H1 (cell line): ENCODE data around the gene GPER1. TPM values are rescaled to one million over a fixed set of nuclear protein-coding genes. Genes with fewer than 3 reads are reported as not detected.

ENCODE experiments used
- CTCF ChIA-PET: fragments of 300-600 bp; sonication (Branson Sonifier 250); formaldehyde crosslinking; loops from one replicate; lab custom pipeline; 2021; ENCODE audit not compliant: partially characterized antibody; lab: Charles Lee
- POLR2A ChIA-PET: fragments of 300-600 bp; sonication (Branson Sonifier 250); formaldehyde crosslinking; loops from one replicate; lab custom pipeline; 2021; ENCODE audit warnings: inconsistent platforms; ENCODE audit not compliant: partially characterized antibody; lab: Charles Lee
- DNase-seq, 2 experiments: peaks; one replicate each; pipeline versions ENCODE4 v3.0.0 to v3.0.0-alpha.2; 2010 to 2022; ENCODE audit warnings: low spot score in 2 of 2, low read depth in 1 of 2, mixed read lengths in 1 of 2
- FAIRE-seq: peaks from 2 replicates; lab custom pipeline; 2011; peaks lifted over from hg19 to GRCh38; lab: Jason Lieb, UNC
- H2AFZ ChIP-seq: 2 replicates; pipeline ENCODE4 v1.8.1; 2012; ENCODE audit warnings: low read length, inconsistent platforms
- H2AK5ac ChIP-seq: 2 replicates; pipeline ENCODE4 v1.6.1; 2013; ENCODE audit warnings: low read depth, low read length
- H2BK120ac ChIP-seq: replicated peaks from 2 replicates; pipeline ENCODE3; 2013; ENCODE audit warnings: low read depth, low read length, inconsistent platforms
- H2BK12ac ChIP-seq: 2 replicates; pipeline ENCODE4 v1.6.1; 2013; ENCODE audit warnings: low read depth, low read length
- H2BK15ac ChIP-seq: 2 replicates; pipeline ENCODE4 v1.6.1; 2013; ENCODE audit warnings: low read length
- H2BK20ac ChIP-seq: 2 replicates; pipeline ENCODE4 v1.6.1; 2013; ENCODE audit warnings: low read length
- H2BK5ac ChIP-seq: 2 replicates; pipeline ENCODE4 v1.6.1; 2013; ENCODE audit warnings: low read depth, low read length
- H3K14ac ChIP-seq: 2 replicates; pipeline ENCODE4 v1.6.1; 2013; ENCODE audit warnings: inconsistent platforms; ENCODE audit not compliant: insufficient read length
- H3K18ac ChIP-seq: 2 replicates; pipeline ENCODE4 v1.6.1; 2013; ENCODE audit warnings: low read length; ENCODE audit errors: extremely low read depth
- H3K23ac ChIP-seq: 2 replicates; pipeline ENCODE4 v1.6.1; 2013; ENCODE audit warnings: inconsistent platforms; ENCODE audit not compliant: insufficient read length
- H3K23me2 ChIP-seq: 2 replicates; pipeline ENCODE4 v1.6.1; 2013; ENCODE audit warnings: low read depth, low read length
- H3K27ac ChIP-seq: 2 replicates; pipeline ENCODE4 v1.6.1; 2011; ENCODE audit warnings: low read depth, low read length, inconsistent platforms
- H3K27me3 ChIP-seq, 4 experiments: replicated peaks in 1 of 4; 1 replicate in 1 of 4; 2 replicates in 3 of 4; pipeline versions ENCODE4 v1.6.1 to v1.8.1; 2011 to 2013; ENCODE audit warnings: low read length in 3 of 4, mild to moderate bottlenecking in 3 of 4, inconsistent platforms in 2 of 4, mixed read lengths in 2 of 4, moderate library complexity in 1 of 4; ENCODE audit not compliant: control insufficient read depth in 3 of 4, insufficient read depth in 3 of 4; ENCODE audit errors: extremely low read depth in 1 of 4
- H3K36me3 ChIP-seq, 4 experiments: 2 replicates each; pipeline versions ENCODE4 v1.6.1 to v1.8.1; 2011 to 2013; ENCODE audit warnings: mild to moderate bottlenecking in 4 of 4, low read length in 3 of 4, moderate library complexity in 2 of 4, control low read depth in 1 of 4, inconsistent platforms in 1 of 4; ENCODE audit not compliant: insufficient read depth in 4 of 4, control insufficient read depth in 2 of 4
- H3K4ac ChIP-seq: replicated peaks from 2 replicates; pipeline ENCODE3; 2013; ENCODE audit warnings: low read length, low read depth, mixed read lengths, inconsistent platforms; ENCODE audit not compliant: insufficient read length
- H3K4me1 ChIP-seq, 4 experiments: replicated peaks in 1 of 4; 1 replicate in 1 of 4; 2 replicates in 3 of 4; pipeline versions ENCODE4 v1.6.1 to v1.8.1; 2011 to 2013; ENCODE audit warnings: low read length in 3 of 4, inconsistent platforms in 2 of 4, mixed read lengths in 1 of 4; ENCODE audit not compliant: insufficient read depth in 4 of 4, control insufficient read depth in 3 of 4
- H3K4me2 ChIP-seq, 2 experiments: 2 replicates each; pipeline versions ENCODE4 v1.6.1 to v1.8.1; 2011 to 2013; ENCODE audit warnings: low read depth in 2 of 2, low read length in 2 of 2, control low read depth in 1 of 2, inconsistent platforms in 1 of 2, mild to moderate bottlenecking in 1 of 2; ENCODE audit not compliant: insufficient read depth in 1 of 2
- H3K4me3 ChIP-seq, 4 experiments: fragments of 200-600, 300-600 bp in 1 of 4; sonication (generic), shearing (Covaris generic), sonication (Bioruptor Twin) in 1 of 4; 2 replicates each; pipeline versions ENCODE4 v1.5.1 to v1.8.1; 2011 to 2016; ENCODE audit warnings: low read length in 4 of 4, low read depth in 3 of 4, control low read depth in 2 of 4, inconsistent platforms in 2 of 4, mild to moderate bottlenecking in 2 of 4, mixed read lengths in 1 of 4, moderate library complexity in 1 of 4; ENCODE audit not compliant: insufficient read depth in 2 of 4; ENCODE audit errors: extremely low read depth in 1 of 4
- H3K56ac ChIP-seq: replicated peaks from 2 replicates; pipeline ENCODE3; 2013; ENCODE audit warnings: low read depth, mild to moderate bottlenecking, mixed read lengths, low read length, inconsistent platforms; ENCODE audit not compliant: insufficient read length
- H3K79me1 ChIP-seq: 2 replicates; pipeline ENCODE4 v1.6.1; 2013; ENCODE audit warnings: low read depth, low read length, control low read depth
- H3K79me2 ChIP-seq, 2 experiments: 2 replicates each; pipeline versions ENCODE4 v1.6.1 to v1.8.1; 2012 to 2013; ENCODE audit warnings: low read length in 2 of 2, mild to moderate bottlenecking in 2 of 2, inconsistent platforms in 1 of 2; ENCODE audit not compliant: insufficient read depth in 2 of 2, control insufficient read depth in 1 of 2
- H3K9ac ChIP-seq, 4 experiments: replicated peaks in 1 of 4; 1 replicate in 1 of 4; 2 replicates in 3 of 4; pipeline versions ENCODE4 v1.6.1 to v1.8.1; 2011 to 2013; ENCODE audit warnings: low read depth in 3 of 4, low read length in 3 of 4, control low read depth in 2 of 4, mild to moderate bottlenecking in 2 of 4, moderate library complexity in 2 of 4, inconsistent platforms in 1 of 4; ENCODE audit errors: extremely low read depth in 1 of 4
- H3K9me3 ChIP-seq, 2 experiments: 2 replicates each; pipeline versions ENCODE4 v1.6.1 to v1.8.1; 2012 to 2013; ENCODE audit warnings: mild to moderate bottlenecking in 2 of 2, moderate library complexity in 2 of 2, control low read depth in 1 of 2, inconsistent platforms in 1 of 2, low read depth in 1 of 2, low read length in 1 of 2, mixed read lengths in 1 of 2; ENCODE audit not compliant: insufficient read depth in 2 of 2
- H4K20me1 ChIP-seq, 2 experiments: replicated peaks in 1 of 2; 2 replicates each; pipeline versions ENCODE3 to v1.8.1; 2011 to 2013; ENCODE audit warnings: inconsistent platforms in 2 of 2, low read length in 2 of 2, mild to moderate bottlenecking in 1 of 2; ENCODE audit not compliant: insufficient read depth in 2 of 2, control insufficient read depth in 1 of 2
- H4K5ac ChIP-seq: 2 replicates; pipeline ENCODE4 v1.6.1; 2013; ENCODE audit warnings: low read length, low read depth, mixed read lengths, inconsistent platforms; ENCODE audit not compliant: insufficient read length
- H4K8ac ChIP-seq: 2 replicates; pipeline ENCODE4 v1.8.0; 2013; ENCODE audit warnings: mild to moderate bottlenecking, moderate library complexity, low read length, inconsistent platforms; ENCODE audit not compliant: insufficient read depth; ENCODE audit errors: extremely low read depth
- H4K91ac ChIP-seq: replicated peaks from 2 replicates; pipeline ENCODE3; 2013; ENCODE audit warnings: low read length, mixed read lengths, inconsistent platforms; ENCODE audit not compliant: insufficient read length
- ASH2L ChIP-seq: fragments of 200-600, 300-600 bp; sonication (generic); IDR thresholded peaks from one replicate; pipeline ENCODE4 v1.7.1; 2017; ENCODE audit warnings: low read length
- BCL11A ChIP-seq, 2 experiments: IDR thresholded peaks; one replicate each; pipeline ENCODE4 v1.6.1; 2011; ENCODE audit warnings: low read depth in 2 of 2, low read length in 2 of 2, mild to moderate bottlenecking in 2 of 2
- GABPA ChIP-seq: IDR thresholded peaks from 2 replicates; pipeline ENCODE4 v1.6.1; 2011; ENCODE audit warnings: mild to moderate bottlenecking, low read length, moderate library complexity, borderline replicate concordance; ENCODE audit not compliant: insufficient read depth
- HDAC6 ChIP-seq: IDR thresholded peaks from one replicate; pipeline ENCODE4 v1.7.1; 2012; ENCODE audit warnings: low read depth, mild to moderate bottlenecking, inconsistent platforms, low read length, moderate library complexity
- KDM4A ChIP-seq: IDR thresholded peaks from one replicate; pipeline ENCODE4 v1.7.1; 2012; ENCODE audit warnings: low read depth, mild to moderate bottlenecking, moderate library complexity, low read length, inconsistent platforms; ENCODE audit not compliant: severe bottlenecking
- POLR2AphosphoS5 ChIP-seq: IDR thresholded peaks from 2 replicates; pipeline ENCODE4 v1.6.1; 2011; ENCODE audit warnings: low read depth, low read length
- RAD21 ChIP-seq, 2 experiments: IDR thresholded peaks in 1 of 2; conservative IDR thresholded peaks in 1 of 2; 2 replicates each; pipeline ENCODE4 v1.6.1; 2011; ENCODE audit warnings: low read depth in 2 of 2, low read length in 2 of 2, improper control_type of control experiment in 1 of 2, inconsistent platforms in 1 of 2, mild to moderate bottlenecking in 1 of 2, moderate library complexity in 1 of 2
- SIRT6 ChIP-seq: IDR thresholded peaks from one replicate; pipeline ENCODE4 v1.7.1; 2012; ENCODE audit warnings: low read length, inconsistent platforms
- TAF1 ChIP-seq: IDR thresholded peaks from 2 replicates; pipeline ENCODE4 v1.6.1; 2011; ENCODE audit warnings: mild to moderate bottlenecking, low read depth, low read length
- TAF7 ChIP-seq: optimal IDR thresholded peaks from 2 replicates; pipeline ENCODE3; 2011; ENCODE audit warnings: low read depth, mild to moderate bottlenecking, inconsistent platforms, low read length, moderate library complexity, borderline replicate concordance
- TCF12 ChIP-seq: IDR thresholded peaks from 2 replicates; pipeline ENCODE4 v1.6.1; 2011; ENCODE audit warnings: low read depth, mild to moderate bottlenecking, low read length
- YY1 ChIP-seq: IDR thresholded peaks from 2 replicates; pipeline ENCODE4 v1.6.1; 2011; ENCODE audit warnings: low read depth, mild to moderate bottlenecking, low read length
- WGBS, 2 experiments: shearing (Covaris generic) in 1 of 2; methylation state at CpG; one replicate each; pipeline versions ENCODE4 v1.1.6 to v1.1.7; 2013 to 2015; ENCODE audit warnings: low lambda C conversion rate in 2 of 2, mixed read lengths in 2 of 2, inconsistent platforms in 1 of 2, low coverage in 1 of 2, missing lambda C conversion rate in 1 of 2; ENCODE audit not compliant: insufficient replicate concordance in 2 of 2, insufficient coverage in 1 of 2, insufficient read length in 1 of 2; ENCODE audit errors: extremely low coverage in 1 of 2, missing lambda C conversion rate in 1 of 2; 5-methylcytosine and 5-hydroxymethylcytosine counted together
- polyA plus RNA-seq, 7 experiments: library from polyadenylated mRNA; depleted of rRNA in 3 of 7; stranded (reverse) in 5 of 7; unstranded in 2 of 7; fragments of >200 nt in 5 of 7; fragments of 200-250 nt in 2 of 7; gene quantifications; 1 replicate in 5 of 7; 2 replicates in 1 of 7; 4 replicates in 1 of 7; pipeline versions ENCODE4 v1.2.1 to v1.2.3, GENCODE V29; 2011 to 2013; ENCODE audit warnings: missing spikeins in 2 of 7, mixed read lengths in 2 of 7
- total RNA-seq: library from RNA; stranded (reverse); fragmentation: NEBNext Ultra II Directional; extraction: Animal tissue kit (Norgen Biotek cat#: 25700); gene quantifications from 2 replicates; pipeline ENCODE4 v1.2.1, GENCODE V29; 2021
- TF ChIP-seq, protein P1 (sequence below): IDR thresholded peaks from 2 replicates; pipeline ENCODE4 v1.6.1; 2012; ENCODE audit warnings: low read length, inconsistent platforms

The GPER1 gene
- total and polyA plus RNA-seq, 2 of the 8 experiments (the other 6 are each of a cell fraction or from before 2014, with no cell fraction given): 0.24 to 0.47 TPM

DNA sequence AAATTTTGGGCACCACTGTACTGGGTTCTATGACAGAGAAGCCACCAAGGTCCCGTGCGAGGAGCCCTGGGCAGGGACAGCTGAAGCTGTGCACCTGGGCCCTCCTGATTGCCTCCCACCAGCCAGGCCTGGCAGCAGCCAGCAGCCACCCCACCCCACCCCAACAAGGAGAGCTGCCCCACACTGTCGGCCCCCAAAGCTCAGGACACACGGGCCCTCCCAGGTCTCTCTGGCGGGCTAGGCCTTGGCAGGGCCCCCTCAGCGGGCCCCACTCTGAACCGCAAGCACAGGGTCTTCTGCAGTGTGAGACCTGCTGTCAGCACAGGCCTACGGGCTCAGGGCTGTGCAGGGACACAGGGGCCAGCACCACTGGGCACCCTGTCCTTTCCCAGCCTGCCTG is 38.1 kb upstream of the GPER1 start:
- FAIRE-seq (no peak), DNase-seq (no peak)
- Histone ChIP-seq H3K23ac (no peak overlapping the region), H2BK15ac (no peak overlapping the region), H3K9ac (no peak overlapping the region), H2BK120ac (no peak overlapping the region), H4K8ac (peak overlapping the region; percentile 26), H2BK5ac (no peak overlapping the region), H4K91ac (no peak overlapping the region), H3K79me2 (no peaks in the 10 kb centered on the region), H3K27ac (no peak overlapping the region), H3K79me1 (peaks cover 2% of the 10 kb centered on the region; the same call in 1 of the 2 replicates), H3K36me3 (no peaks in the 10 kb centered on the region), H3K4me2 (no peak overlapping the region), H4K20me1 (peaks cover 0 to 11% of the 10 kb centered on the region in 2 experiments), H3K9me3 (no peaks in the 10 kb centered on the region), H2BK20ac (no peak overlapping the region), H4K5ac (no peak overlapping the region), H3K4ac (no peak overlapping the region), H2BK12ac (no peak overlapping the region), H3K56ac (no peak overlapping the region), H2AFZ (no peak overlapping the region), H2AK5ac (no peak overlapping the region), H3K4me1 (peaks cover 8 to 29% (median 15%) of the 10 kb centered on the region in 4 experiments), H3K4me3 (no peak overlapping the region), H3K27me3 (no peaks in the 10 kb centered on the region), H3K23me2 (no peaks in the 10 kb centered on the region; the same call in 1 of the 2 replicates), H3K14ac (no peak overlapping the region), H3K18ac (no peak overlapping the region)
- TF ChIP-seq HDAC6 (no peak), POLR2AphosphoS5 (no peak), TAF7 (no peak), TAF1 (no peak), YY1 (no peak), RAD21 (IDR thresholded peaks at IDR 0.05 in 1 of 2, conservative IDR thresholded peaks at IDR 0.05 in 1 of 2; ENCODE audit: low read depth in 2 of 2, low read length in 2 of 2) (no peak), BCL11A (IDR thresholded peaks at IDR 0.05; ENCODE audit: low read depth in 2 of 2, low read length in 2 of 2) (no peak), TCF12 (no peak), KDM4A (no peak), ASH2L (no peak), GABPA (no peak), SIRT6 (no peak)
- TF ChIP-seq, protein P1, sequence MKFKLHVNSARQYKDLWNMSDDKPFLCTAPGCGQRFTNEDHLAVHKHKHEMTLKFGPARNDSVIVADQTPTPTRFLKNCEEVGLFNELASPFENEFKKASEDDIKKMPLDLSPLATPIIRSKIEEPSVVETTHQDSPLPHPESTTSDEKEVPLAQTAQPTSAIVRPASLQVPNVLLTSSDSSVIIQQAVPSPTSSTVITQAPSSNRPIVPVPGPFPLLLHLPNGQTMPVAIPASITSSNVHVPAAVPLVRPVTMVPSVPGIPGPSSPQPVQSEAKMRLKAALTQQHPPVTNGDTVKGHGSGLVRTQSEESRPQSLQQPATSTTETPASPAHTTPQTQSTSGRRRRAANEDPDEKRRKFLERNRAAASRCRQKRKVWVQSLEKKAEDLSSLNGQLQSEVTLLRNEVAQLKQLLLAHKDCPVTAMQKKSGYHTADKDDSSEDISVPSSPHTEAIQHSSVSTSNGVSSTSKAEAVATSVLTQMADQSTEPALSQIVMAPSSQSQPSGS: no peak
- ChIA-PET CTCF (interaction anchor here (0.8 to 6.2 kb wide), 10 partner anchors 9 to 78 kb away, joined by 3 to 46 read pairs (median 4); no protein-coding TSS in a partner anchor), POLR2A (interaction anchor here (1.1 kb wide), 1 partner anchor 112 kb away, joined by 3 read pairs; no protein-coding TSS in a partner anchor)
- WGBS, 2 experiments: 91% methylated on average over 8 of the region's 8 CpGs; no CpG with 5 or more reads in 1 of the 2 experiments
